ENCODE data around the gene LRRC45. TPM values are rescaled to one million over a fixed set of nuclear protein-coding genes. Genes with fewer than 3 reads are reported as not detected.

Gene LRRC45
- polyA plus RNA-seq, 2 donors, result 10.6 to 17.2 TPM

- Histone ChIP-seq H3K9me3 (ENCODE audit: control insufficient read depth in 2 of 2, insufficient read depth in 1 of 2, low read depth in 1 of 2, low read length in 1 of 2) (no peaks in the 10 kb centered on the region), H3K4me3 (ENCODE audit: low read depth in 1 of 2, low read length in 2 of 2) (peak overlapping the region; percentile 76 to 86), H3K27ac (ENCODE audit: low read depth in 2 of 2, low read length in 1 of 2) (peak overlapping the region; percentile 45 to 79), H3K27me3 (ENCODE audit: control insufficient read depth in 1 of 2, insufficient read depth in 2 of 2, low read length in 2 of 2) (no peaks in the 10 kb centered on the region), H3K36me3 (ENCODE audit: control insufficient read depth in 2 of 2, insufficient read depth in 2 of 2, low read length in 1 of 2) (peaks cover 5 to 33% of the 10 kb centered on the region in 2 donors), H3K4me1 (ENCODE audit: control insufficient read depth in 2 of 2, insufficient read depth in 2 of 2, low read length in 1 of 2) (peaks cover 3 to 13% of the 10 kb centered on the region in 2 donors)
- WGBS, 2 donors, result 1 to 3% methylated on average over 24 to 47 of the region's 47 CpGs
These were observed 42.1 kb downstream of the LRRC45 start for GRCh38 chr17:82065193-82065637.

DNA sequence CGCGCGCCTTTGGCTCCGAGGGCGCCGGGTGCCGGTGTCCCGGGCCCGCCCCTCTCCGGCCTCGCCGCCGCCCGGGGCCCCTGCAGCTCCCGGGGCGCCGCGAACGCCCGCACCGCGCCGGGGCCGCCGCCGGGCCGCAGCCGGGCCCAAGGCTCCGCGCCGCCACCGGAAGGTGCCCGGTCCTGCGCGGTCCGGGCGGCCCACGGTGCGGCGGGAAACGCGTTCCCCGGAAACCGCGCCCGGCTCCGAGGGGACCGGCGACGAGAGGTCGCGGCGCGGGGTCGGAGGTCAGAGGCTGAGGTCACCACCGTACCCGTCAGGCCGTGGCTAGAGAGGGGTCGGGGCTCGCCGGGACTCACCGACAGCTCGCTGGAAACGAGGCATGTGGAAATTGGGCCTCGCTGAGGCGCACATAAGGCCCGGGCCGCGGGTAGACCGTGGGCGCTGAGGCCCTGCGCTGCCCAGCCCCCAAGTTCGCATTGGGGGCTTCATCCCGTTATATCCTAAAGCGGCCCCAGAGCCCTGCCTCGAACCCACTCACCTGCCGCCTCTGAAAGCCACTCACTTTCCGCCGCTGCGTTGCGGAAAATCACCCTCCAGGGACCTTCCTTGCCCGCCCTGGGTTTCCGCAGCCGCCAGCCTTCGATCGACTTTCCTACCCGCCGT is 42.7 kb downstream of the LRRC45 start, which contains the start of gene DUS1L:
Gene DUS1L (minus strand): TSS at position 167 of the 666 bp plus-strand sequence. CDS start 745 bp downstream, outside the sequence.
- peak within 1 kb of the TSS; percentile 79 to 92 for H3K27ac ChIP-seq (ENCODE audit: low read depth in 2 of 2, low read length in 1 of 2)
- WGBS, 2 donors, result 10 to 18% methylated on average over 55 to 88 of the region's 88 CpGs
- peak within 1 kb of the TSS; percentile 76 to 86 for H3K4me3 ChIP-seq (ENCODE audit: low read depth in 1 of 2, low read length in 2 of 2)
- H3K4me1 ChIP-seq (ENCODE audit: control insufficient read depth in 2 of 2, insufficient read depth in 2 of 2, low read length in 1 of 2), result peaks cover 3 to 13% of the 10 kb centered on the region in 2 donors
- no peaks in the 10 kb centered on the region for H3K27me3 ChIP-seq (ENCODE audit: control insufficient read depth in 1 of 2, insufficient read depth in 2 of 2, low read length in 2 of 2)
- no peaks in the 10 kb centered on the region for H3K9me3 ChIP-seq (ENCODE audit: control insufficient read depth in 2 of 2, insufficient read depth in 1 of 2, low read depth in 1 of 2, low read length in 1 of 2)
- H3K36me3 ChIP-seq (ENCODE audit: control insufficient read depth in 2 of 2, insufficient read depth in 2 of 2, low read length in 1 of 2), result peaks cover 3 to 28% of the 10 kb centered on the region in 2 donors

DNA sequence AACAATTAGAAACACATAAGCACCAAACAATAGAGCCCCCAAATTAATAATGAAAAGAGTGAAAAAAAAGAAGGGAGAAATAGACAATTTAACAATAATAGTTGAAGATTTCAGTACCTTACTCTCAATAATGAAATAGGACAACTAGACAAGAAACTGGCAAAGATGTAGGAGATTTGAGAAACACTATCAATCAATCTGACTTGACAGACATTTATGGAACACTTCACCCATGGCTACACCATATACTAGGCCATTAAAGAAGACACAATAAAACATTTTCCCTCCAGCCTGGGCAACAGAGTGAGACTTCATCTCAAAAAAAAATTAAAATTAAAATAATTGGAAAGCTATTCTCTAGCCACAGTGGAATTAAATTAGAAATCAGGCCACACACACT is 47.5 kb downstream of the LRRC45 start:
- no peaks in the 10 kb centered on the region for H3K27me3 ChIP-seq (ENCODE audit: control insufficient read depth in 1 of 2, insufficient read depth in 2 of 2, low read length in 2 of 2)
- H3K4me3 ChIP-seq (ENCODE audit: low read depth in 1 of 2, low read length in 2 of 2), result no peak overlapping the region
- no peak overlapping the region for H3K27ac ChIP-seq (ENCODE audit: low read depth in 2 of 2, low read length in 1 of 2)
- H3K36me3 ChIP-seq (ENCODE audit: control insufficient read depth in 2 of 2, insufficient read depth in 2 of 2, low read length in 1 of 2), result no peaks in the 10 kb centered on the region
- no peaks in the 10 kb centered on the region for H3K9me3 ChIP-seq (ENCODE audit: control insufficient read depth in 2 of 2, insufficient read depth in 1 of 2, low read depth in 1 of 2, low read length in 1 of 2)
- peaks cover 3% of the 10 kb centered on the region in 2 donors for H3K4me1 ChIP-seq (ENCODE audit: control insufficient read depth in 2 of 2, insufficient read depth in 2 of 2, low read length in 1 of 2)

DNA sequence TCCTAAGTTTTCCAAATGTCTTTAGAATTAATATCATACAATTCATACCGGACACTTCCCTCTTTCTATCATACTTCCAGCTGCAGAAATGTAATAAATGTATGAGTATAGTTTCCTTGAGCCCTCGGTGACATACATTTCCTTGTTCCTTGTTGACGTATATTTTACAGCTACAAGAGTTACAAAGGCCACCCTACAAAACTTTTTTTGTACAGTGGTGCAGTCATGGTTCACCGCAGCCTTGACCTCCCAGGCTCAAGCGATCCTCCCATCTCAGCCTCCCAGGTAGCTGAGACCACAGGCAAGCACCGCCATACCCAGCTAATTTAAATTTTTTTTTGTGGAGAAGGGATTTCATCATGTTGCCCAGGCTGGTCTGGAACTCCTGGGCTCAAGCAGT is 49.7 kb downstream of the LRRC45 start:
- Histone ChIP-seq H3K27me3 (ENCODE audit: control insufficient read depth in 1 of 2, insufficient read depth in 2 of 2, low read length in 2 of 2) (no peaks in the 10 kb centered on the region), H3K36me3 (ENCODE audit: control insufficient read depth in 2 of 2, insufficient read depth in 2 of 2, low read length in 1 of 2) (no peaks in the 10 kb centered on the region), H3K27ac (ENCODE audit: low read depth in 2 of 2, low read length in 1 of 2) (peak overlapping the region in 1 of 2 donors; percentile 19), H3K9me3 (ENCODE audit: control insufficient read depth in 2 of 2, insufficient read depth in 1 of 2, low read depth in 1 of 2, low read length in 1 of 2) (no peaks in the 10 kb centered on the region), H3K4me1 (ENCODE audit: control insufficient read depth in 2 of 2, insufficient read depth in 2 of 2, low read length in 1 of 2) (no peaks in the 10 kb centered on the region), H3K4me3 (ENCODE audit: low read depth in 1 of 2, low read length in 2 of 2) (no peak overlapping the region)
- WGBS, 2 donors, result 76 to 80% methylated on average over 6 of the region's 6 CpGs

- Histone ChIP-seq H3K4me1 (ENCODE audit: control insufficient read depth in 2 of 2, insufficient read depth in 2 of 2, low read length in 1 of 2) (no peaks in the 10 kb centered on the region), H3K36me3 (ENCODE audit: control insufficient read depth in 2 of 2, insufficient read depth in 2 of 2, low read length in 1 of 2) (peaks cover 0 to 1% of the 10 kb centered on the region in 2 donors), H3K27me3 (ENCODE audit: control insufficient read depth in 1 of 2, insufficient read depth in 2 of 2, low read length in 2 of 2) (no peaks in the 10 kb centered on the region), H3K4me3 (ENCODE audit: low read depth in 1 of 2, low read length in 2 of 2) (no peak overlapping the region), H3K9me3 (ENCODE audit: control insufficient read depth in 2 of 2, insufficient read depth in 1 of 2, low read depth in 1 of 2, low read length in 1 of 2) (no peaks in the 10 kb centered on the region), H3K27ac (ENCODE audit: low read depth in 2 of 2, low read length in 1 of 2) (no peak overlapping the region)
- WGBS, 2 donors, result 54 to 66% methylated on average over 9 of the region's 9 CpGs
These were observed 50.3 kb downstream of the LRRC45 start for GRCh38 chr17:82073446-82073845.

DNA sequence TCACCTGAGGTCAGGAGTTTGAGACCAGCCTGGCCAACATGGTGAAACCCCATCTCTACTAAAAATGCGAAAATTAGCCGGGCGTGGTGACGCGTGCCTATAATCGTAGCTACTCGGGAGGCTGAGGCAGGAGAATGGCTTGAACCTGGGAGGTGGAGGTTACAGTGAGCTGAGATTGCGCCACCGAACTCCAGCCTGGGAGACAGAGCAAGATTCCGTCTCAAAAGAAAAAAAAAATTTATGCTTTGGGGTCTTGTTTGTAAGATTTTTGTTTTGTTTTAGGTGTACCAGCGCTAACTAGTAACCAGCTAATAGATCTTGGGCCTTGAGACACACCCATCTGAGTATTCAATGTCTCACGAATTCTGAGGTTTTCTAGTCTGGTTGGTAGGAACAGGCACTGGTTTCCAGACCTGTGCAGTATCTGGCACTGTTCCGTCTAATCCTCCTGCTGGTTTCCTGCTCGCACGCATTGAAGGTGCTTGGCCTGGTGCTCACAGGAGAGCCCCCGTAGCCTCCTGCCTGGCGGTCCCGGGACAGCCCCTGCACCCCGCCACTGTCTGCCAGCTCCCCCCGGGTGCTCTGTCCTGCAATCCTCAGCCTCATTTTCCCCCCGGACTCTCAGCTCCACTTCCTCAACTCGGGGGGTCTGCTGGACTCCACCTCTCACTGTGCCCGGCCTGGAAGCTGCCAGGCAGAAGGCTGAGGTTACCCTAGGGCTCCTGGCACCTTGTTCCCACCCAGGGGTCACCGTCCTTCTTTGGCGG is 53.1 kb downstream of the LRRC45 start:
- no peaks in the 10 kb centered on the region for H3K9me3 ChIP-seq (ENCODE audit: control insufficient read depth in 2 of 2, insufficient read depth in 1 of 2, low read depth in 1 of 2, low read length in 1 of 2)
- no peaks in the 10 kb centered on the region for H3K27me3 ChIP-seq (ENCODE audit: control insufficient read depth in 1 of 2, insufficient read depth in 2 of 2, low read length in 2 of 2)
- H3K4me1 ChIP-seq (ENCODE audit: control insufficient read depth in 2 of 2, insufficient read depth in 2 of 2, low read length in 1 of 2), result no peaks in the 10 kb centered on the region
- peaks cover 7 to 25% of the 10 kb centered on the region in 2 donors for H3K36me3 ChIP-seq (ENCODE audit: control insufficient read depth in 2 of 2, insufficient read depth in 2 of 2, low read length in 1 of 2)
- H3K4me3 ChIP-seq (ENCODE audit: low read depth in 1 of 2, low read length in 2 of 2), result no peak overlapping the region
- H3K27ac ChIP-seq (ENCODE audit: low read depth in 2 of 2, low read length in 1 of 2), result peak overlapping the region in 1 of 2 donors; percentile 18
- 79 to 80% methylated on average over 25 of the region's 25 CpGs for WGBS, 2 donors

DNA sequence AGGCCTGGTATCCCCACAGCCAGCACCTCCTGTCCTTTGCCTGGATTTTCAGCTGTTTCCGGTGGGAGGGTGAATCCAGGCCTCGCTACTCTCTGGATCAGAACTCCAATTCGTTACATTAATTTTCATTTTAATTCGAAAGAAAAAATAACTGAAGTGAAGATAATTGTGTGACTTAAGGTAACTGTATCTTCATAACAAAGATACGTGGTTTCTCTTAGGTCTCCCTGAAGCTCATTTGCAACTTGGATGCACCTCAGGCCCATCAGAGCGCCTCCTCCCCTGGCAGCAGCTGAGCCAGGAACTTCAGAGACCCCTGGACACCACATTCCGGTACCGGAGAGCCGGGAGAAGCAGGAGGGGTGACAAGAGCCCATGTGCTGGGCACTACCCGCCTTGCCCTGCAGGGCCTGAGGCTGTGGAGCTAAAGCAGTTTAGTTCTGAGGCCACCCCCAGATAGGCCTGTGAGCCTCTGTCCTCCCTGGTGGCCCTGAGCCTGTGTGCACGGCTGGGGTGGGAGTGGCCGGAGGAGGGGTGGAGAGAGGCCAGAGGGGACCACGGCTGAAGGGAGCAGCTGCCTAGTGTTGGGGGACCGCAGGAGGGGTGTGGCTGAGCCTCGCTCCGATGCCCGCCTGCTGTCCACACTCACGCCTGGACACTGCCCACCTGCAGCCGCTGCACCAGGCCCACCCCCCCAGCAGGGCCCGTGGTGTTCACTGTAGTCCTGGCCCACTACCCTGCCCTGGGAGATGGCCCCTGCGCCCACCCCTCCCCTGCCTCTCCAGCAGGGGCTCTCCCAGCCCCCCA is 53.9 kb downstream of the LRRC45 start:
- 74 to 86% methylated on average over 17 to 21 of the region's 21 CpGs for WGBS, 2 donors
- Histone ChIP-seq H3K4me1 (ENCODE audit: control insufficient read depth in 2 of 2, insufficient read depth in 2 of 2, low read length in 1 of 2) (no peaks in the 10 kb centered on the region), H3K4me3 (ENCODE audit: low read depth in 1 of 2, low read length in 2 of 2) (no peak overlapping the region), H3K27ac (ENCODE audit: low read depth in 2 of 2, low read length in 1 of 2) (no peak overlapping the region), H3K27me3 (ENCODE audit: control insufficient read depth in 1 of 2, insufficient read depth in 2 of 2, low read length in 2 of 2) (no peaks in the 10 kb centered on the region), H3K9me3 (ENCODE audit: control insufficient read depth in 2 of 2, insufficient read depth in 1 of 2, low read depth in 1 of 2, low read length in 1 of 2) (no peaks in the 10 kb centered on the region), H3K36me3 (ENCODE audit: control insufficient read depth in 2 of 2, insufficient read depth in 2 of 2, low read length in 1 of 2) (peaks cover 8 to 31% of the 10 kb centered on the region in 2 donors)

DNA sequence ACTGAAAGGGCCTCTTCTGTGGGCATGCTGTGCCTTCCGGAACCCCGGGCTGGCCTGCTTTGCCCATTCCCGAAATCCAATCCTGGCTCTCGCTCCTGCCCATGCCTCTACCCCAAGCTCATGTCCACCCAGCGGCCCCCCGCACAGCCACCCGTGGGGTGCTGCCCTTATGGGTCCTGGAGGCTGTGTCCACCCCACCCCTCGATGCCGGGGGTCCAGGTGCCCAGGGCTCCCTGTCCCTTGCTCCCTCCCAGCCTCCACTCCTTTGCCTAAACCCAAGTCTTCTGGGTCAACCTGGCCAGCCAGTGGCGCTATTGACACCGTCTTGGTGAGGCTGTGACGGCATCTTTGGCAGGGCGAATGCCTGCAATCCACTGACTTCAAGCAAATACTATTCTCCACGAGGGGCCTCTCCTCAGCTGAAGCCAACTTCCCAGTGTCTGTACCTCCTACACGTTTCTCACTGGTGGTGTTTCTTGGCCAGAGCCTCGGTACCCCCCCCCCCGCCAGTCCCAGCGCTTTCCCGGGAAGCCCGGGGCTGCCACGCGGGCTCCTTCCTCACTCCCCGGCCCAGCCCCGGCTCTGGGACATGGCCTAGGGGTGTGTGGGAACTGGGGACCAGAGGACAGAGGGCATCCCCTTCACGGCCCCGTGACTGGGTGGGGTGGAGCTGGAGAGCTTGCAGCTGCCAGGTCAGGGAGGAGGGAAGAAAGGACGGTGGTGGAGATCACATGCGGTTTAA is 54.7 kb downstream of the LRRC45 start:
- no peaks in the 10 kb centered on the region for H3K27me3 ChIP-seq (ENCODE audit: control insufficient read depth in 1 of 2, insufficient read depth in 2 of 2, low read length in 2 of 2)
- H3K4me3 ChIP-seq (ENCODE audit: low read depth in 1 of 2, low read length in 2 of 2), result no peak overlapping the region
- peaks cover 15 to 39% of the 10 kb centered on the region in 2 donors for H3K36me3 ChIP-seq (ENCODE audit: control insufficient read depth in 2 of 2, insufficient read depth in 2 of 2, low read length in 1 of 2)
- no peaks in the 10 kb centered on the region for H3K9me3 ChIP-seq (ENCODE audit: control insufficient read depth in 2 of 2, insufficient read depth in 1 of 2, low read depth in 1 of 2, low read length in 1 of 2)
- WGBS, 2 donors, result 64 to 66% methylated on average over 27 to 28 of the region's 28 CpGs
- H3K4me1 ChIP-seq (ENCODE audit: control insufficient read depth in 2 of 2, insufficient read depth in 2 of 2, low read length in 1 of 2), result no peaks in the 10 kb centered on the region
- H3K27ac ChIP-seq (ENCODE audit: low read depth in 2 of 2, low read length in 1 of 2), result no peak overlapping the region

GRCh38 chr17:82078433-82078832 is 55.3 kb downstream of the LRRC45 start:
- Histone ChIP-seq H3K27me3 (ENCODE audit: control insufficient read depth in 1 of 2, insufficient read depth in 2 of 2, low read length in 2 of 2) (no peaks in the 10 kb centered on the region), H3K4me3 (ENCODE audit: low read depth in 1 of 2, low read length in 2 of 2) (no peak overlapping the region), H3K36me3 (ENCODE audit: control insufficient read depth in 2 of 2, insufficient read depth in 2 of 2, low read length in 1 of 2) (peaks cover 18 to 46% of the 10 kb centered on the region in 2 donors), H3K4me1 (ENCODE audit: control insufficient read depth in 2 of 2, insufficient read depth in 2 of 2, low read length in 1 of 2) (no peaks in the 10 kb centered on the region), H3K27ac (ENCODE audit: low read depth in 2 of 2, low read length in 1 of 2) (no peak overlapping the region), H3K9me3 (ENCODE audit: control insufficient read depth in 2 of 2, insufficient read depth in 1 of 2, low read depth in 1 of 2, low read length in 1 of 2) (no peaks in the 10 kb centered on the region)
- WGBS, 2 donors, result 91 to 97% methylated on average over 17 to 18 of the region's 18 CpGs

Measured in esophagus (tissue), 2 donors.